ENCODE measurements around the gene SLC2A13.

Gene SLC2A13

DNA sequence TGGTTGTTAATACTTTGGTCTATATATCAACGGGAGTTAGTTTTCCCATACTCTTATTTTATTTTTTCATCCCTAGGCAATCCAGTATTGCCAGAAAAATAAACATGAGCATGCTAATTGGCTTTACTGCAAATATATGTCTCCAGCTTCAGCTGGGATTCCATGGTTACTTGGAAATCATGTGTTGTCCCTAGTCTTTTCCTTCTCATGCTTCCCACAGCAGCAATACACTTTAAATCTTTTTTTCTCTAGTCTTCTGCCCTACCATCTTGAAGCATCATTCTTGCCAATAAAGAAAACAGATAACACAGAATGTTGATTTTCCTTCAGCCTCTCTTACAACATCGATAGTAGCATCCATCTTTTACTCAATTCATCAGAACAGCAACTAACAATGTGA lies 60.2 kb downstream of the SLC2A13 start:
- TF ChIP-seq, protein P1, sequence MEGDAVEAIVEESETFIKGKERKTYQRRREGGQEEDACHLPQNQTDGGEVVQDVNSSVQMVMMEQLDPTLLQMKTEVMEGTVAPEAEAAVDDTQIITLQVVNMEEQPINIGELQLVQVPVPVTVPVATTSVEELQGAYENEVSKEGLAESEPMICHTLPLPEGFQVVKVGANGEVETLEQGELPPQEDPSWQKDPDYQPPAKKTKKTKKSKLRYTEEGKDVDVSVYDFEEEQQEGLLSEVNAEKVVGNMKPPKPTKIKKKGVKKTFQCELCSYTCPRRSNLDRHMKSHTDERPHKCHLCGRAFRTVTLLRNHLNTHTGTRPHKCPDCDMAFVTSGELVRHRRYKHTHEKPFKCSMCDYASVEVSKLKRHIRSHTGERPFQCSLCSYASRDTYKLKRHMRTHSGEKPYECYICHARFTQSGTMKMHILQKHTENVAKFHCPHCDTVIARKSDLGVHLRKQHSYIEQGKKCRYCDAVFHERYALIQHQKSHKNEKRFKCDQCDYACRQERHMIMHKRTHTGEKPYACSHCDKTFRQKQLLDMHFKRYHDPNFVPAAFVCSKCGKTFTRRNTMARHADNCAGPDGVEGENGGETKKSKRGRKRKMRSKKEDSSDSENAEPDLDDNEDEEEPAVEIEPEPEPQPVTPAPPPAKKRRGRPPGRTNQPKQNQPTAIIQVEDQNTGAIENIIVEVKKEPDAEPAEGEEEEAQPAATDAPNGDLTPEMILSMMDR (IDR thresholded peaks at IDR 0.05; ENCODE audit: low read depth, low read length, missing control alignments), result no peak
- no peak for DNase-seq (ENCODE audit: low read depth)
- no peak overlapping the region for H3K4me3 ChIP-seq (ENCODE audit: low read depth, low read length)

DNA sequence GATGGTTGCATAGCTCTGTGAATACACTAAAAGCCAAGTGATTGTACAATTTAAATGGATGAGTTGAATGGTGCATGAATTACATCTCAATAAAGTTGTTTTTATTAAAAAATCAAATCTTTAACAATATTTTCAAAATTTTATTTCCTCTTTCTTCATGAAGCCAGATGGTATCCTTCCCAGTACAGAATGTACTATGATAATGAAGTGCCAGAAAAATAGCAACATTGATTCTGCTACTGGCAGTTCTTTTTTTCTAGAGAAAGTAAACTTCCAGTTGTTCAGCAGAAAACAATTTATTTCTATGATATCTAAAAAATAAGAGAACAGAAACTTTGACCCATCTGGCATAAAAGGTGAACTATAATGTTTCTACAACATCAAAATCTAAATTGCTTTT lies 61.5 kb downstream of the SLC2A13 start:
- TF ChIP-seq, protein P1 (IDR thresholded peaks at IDR 0.05; ENCODE audit: low read depth, low read length, missing control alignments), result no peak
- no peak overlapping the region for H3K4me3 ChIP-seq (ENCODE audit: low read depth, low read length)
- no peak for DNase-seq (ENCODE audit: low read depth)

- H3K4me3 ChIP-seq (ENCODE audit: low read depth, low read length), result no peak overlapping the region
- TF ChIP-seq, protein P1 (IDR thresholded peaks at IDR 0.05; ENCODE audit: low read depth, low read length, missing control alignments), result no peak
- no peak for DNase-seq (ENCODE audit: low read depth)
These were observed 66.3 kb downstream of the SLC2A13 start for GRCh38 chr12:40039598-40039997.

- TF ChIP-seq, protein P1 (IDR thresholded peaks at IDR 0.05; ENCODE audit: low read depth, low read length, missing control alignments), result no peak
- DNase-seq (ENCODE audit: low read depth), result no peak
- H3K4me3 ChIP-seq (ENCODE audit: low read depth, low read length), result no peak overlapping the region
These were observed 67.3 kb downstream of the SLC2A13 start for GRCh38 chr12:40038619-40039018.

- TF ChIP-seq, protein P1 (IDR thresholded peaks at IDR 0.05; ENCODE audit: low read depth, low read length, missing control alignments), result no peak
- no peak overlapping the region for H3K4me3 ChIP-seq (ENCODE audit: low read depth, low read length)
- DNase-seq (ENCODE audit: low read depth), result no peak
These were observed 71.2 kb downstream of the SLC2A13 start for GRCh38 chr12:40034712-40035111.

DNA sequence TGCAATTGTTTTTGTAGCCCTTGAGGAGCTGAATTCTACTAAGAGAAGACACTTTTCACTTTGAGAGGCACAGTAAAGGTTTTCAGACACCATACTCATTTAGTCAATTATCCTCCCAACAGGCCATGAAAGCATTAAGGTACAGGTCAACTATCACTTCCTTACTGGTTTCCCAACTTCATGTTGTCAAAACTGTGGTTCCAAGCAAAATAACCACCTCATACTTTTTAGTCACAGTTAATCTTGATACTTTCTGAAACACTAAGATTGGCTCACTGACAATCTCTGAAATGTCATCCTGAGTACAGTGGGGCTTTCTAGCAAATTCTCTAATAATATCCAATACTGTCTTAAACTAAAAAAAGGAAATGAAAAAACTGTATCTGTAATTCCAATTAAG lies 71.7 kb downstream of the SLC2A13 start:
- TF ChIP-seq, protein P1 (IDR thresholded peaks at IDR 0.05; ENCODE audit: low read depth, low read length, missing control alignments), result no peak
- no peak for DNase-seq (ENCODE audit: low read depth)
- no peak overlapping the region for H3K4me3 ChIP-seq (ENCODE audit: low read depth, low read length)

DNA sequence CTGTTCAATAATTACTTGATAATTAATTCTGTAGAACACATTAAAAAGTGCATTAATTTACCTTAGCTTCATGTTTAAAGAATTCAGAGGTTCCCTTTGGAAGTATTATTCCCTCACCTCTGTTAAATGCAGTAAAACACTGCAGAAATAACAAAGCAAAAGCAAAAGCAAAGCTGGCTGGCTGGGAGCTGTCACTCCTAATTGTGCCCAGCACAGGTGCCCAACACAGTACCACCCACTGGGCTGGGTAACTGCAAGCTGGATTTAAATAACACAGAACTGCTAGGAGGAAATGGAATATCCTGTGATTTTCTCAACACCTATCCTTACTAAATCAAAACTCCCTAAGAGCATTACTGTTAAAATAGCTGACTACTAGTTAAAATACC lies 72.6 kb downstream of the SLC2A13 start:
- DNase-seq (ENCODE audit: low read depth), result no peak
- no peak overlapping the region for H3K4me3 ChIP-seq (ENCODE audit: low read depth, low read length)
- TF ChIP-seq, protein P1 (IDR thresholded peaks at IDR 0.05; ENCODE audit: low read depth, low read length, missing control alignments), result no peak
